ENCODE data around the gene AIFM3. TPM values are rescaled to one million over a fixed set of nuclear protein-coding genes. Genes with fewer than 3 reads are reported as not detected.

Gene AIFM3
- total and polyA plus RNA-seq, 11 donors = 0.25 to 3.0 (median 0.49) TPM; not detected in 2

DNA sequence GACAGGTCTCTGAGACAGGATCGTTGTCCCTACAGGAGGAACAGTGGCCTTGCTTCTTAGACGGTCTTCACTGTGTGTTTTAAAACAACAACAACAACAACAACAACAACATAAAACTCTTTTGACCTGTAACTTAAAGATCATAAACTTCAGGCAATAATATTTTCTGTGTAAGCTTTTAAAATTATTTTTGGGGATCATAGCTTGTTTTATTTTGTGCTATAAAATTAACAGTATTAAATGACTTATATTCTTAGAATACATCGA is 13.8 kb upstream of the AIFM3 start:
- TF ChIP-seq CTCF (IDR thresholded peaks at IDR 0.05) = no peak
- TF ChIP-seq POLR2A (IDR thresholded peaks at IDR 0.05) = no peak
- intact Hi-C loops (cut with DNase I) = no loop called here
- no peaks in the 10 kb centered on the region for H3K27me3 ChIP-seq
- peaks cover 0 to 59% (median 40%) of the 10 kb centered on the region in 9 donors for H3K36me3 ChIP-seq
- no peak for DNase-seq
- H3K4me3 ChIP-seq = no peak overlapping the region
- no peaks in the 10 kb centered on the region for H3K9me3 ChIP-seq
- 71 to 84% (median 80%) methylated on average over 3 of the region's 3 CpGs for WGBS, 4 donors
- no peak overlapping the region for H3K27ac ChIP-seq
- peaks cover 0 to 24% (median 8%) of the 10 kb centered on the region in 12 donors for H3K4me1 ChIP-seq
- ATAC-seq = no peak

DNA sequence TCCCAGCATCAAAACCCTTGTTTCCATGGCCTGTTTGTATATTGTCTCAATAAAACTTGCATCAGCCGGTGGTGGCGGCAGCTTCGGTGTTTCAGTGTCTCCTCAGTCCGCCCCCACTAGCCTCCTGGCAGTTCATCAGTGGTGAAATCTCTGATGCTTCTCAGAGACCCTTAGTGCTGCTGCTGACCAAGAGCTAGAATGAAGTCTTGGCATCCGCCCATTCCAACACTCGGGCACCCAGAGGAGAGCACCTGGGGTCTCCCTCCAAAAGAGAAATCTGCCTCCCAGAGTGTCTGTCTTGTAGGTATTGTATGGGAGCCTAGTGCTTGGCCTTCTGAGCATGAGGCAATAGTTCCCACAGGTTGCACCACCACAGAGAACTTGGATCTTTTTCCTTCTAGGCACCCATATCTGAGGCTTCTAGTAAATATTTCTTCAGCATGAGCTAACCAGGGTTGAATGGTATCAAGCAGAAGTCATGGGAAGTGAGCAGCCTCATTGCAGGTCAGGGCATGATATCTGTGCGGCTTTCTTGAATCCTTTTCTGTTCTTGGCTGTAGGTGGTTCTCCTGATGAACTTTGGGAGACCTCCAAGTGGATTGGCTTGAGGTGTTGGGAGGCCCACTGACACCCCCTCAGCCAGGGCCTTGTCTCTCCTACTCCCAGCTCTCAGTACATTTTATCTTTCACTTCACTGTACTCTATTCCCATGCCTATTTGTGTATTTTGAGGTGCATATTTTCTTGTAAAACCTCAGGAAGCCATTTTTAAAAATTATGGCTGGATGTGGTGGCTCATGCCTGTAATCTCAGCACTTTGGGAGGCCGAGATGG is 13.2 kb upstream of the AIFM3 start:
- no peak overlapping the region for H3K4me3 ChIP-seq
- WGBS, 4 donors = 88 to 93% (median 91%) methylated on average over 8 of the region's 8 CpGs
- no peak overlapping the region for H3K27ac ChIP-seq
- H3K9me3 ChIP-seq = no peaks in the 10 kb centered on the region
- TF ChIP-seq POLR2A (IDR thresholded peaks at IDR 0.05) = no peak
- TF ChIP-seq CTCF (IDR thresholded peaks at IDR 0.05) = no peak
- H3K27me3 ChIP-seq = no peaks in the 10 kb centered on the region
- H3K36me3 ChIP-seq = peaks cover 0 to 54% (median 40%) of the 10 kb centered on the region in 9 donors
- peaks cover 0 to 23% (median 9%) of the 10 kb centered on the region in 12 donors for H3K4me1 ChIP-seq
- ATAC-seq (no peak), DNase-seq (no peak)
- intact Hi-C loops (cut with DNase I) = no loop called here

GRCh38 chr22:20955548-20955947 is 11.5 kb upstream of the AIFM3 start:
- 75 to 93% (median 87%) methylated on average over 7 of the region's 7 CpGs for WGBS, 4 donors
- Histone ChIP-seq H3K9me3 (no peaks in the 10 kb centered on the region), H3K4me1 (peaks cover 0 to 23% (median 8%) of the 10 kb centered on the region in 12 donors), H3K27me3 (no peaks in the 10 kb centered on the region), H3K36me3 (peaks cover 0 to 40% (median 32%) of the 10 kb centered on the region in 9 donors), H3K4me3 (no peak overlapping the region), H3K27ac (no peak overlapping the region)
- no peak for ATAC-seq
- intact Hi-C loops (cut with DNase I) = no loop called here
- no peak for DNase-seq
- TF ChIP-seq CTCF (IDR thresholded peaks at IDR 0.05) (no peak), POLR2A (IDR thresholded peaks at IDR 0.05) (no peak)

DNA sequence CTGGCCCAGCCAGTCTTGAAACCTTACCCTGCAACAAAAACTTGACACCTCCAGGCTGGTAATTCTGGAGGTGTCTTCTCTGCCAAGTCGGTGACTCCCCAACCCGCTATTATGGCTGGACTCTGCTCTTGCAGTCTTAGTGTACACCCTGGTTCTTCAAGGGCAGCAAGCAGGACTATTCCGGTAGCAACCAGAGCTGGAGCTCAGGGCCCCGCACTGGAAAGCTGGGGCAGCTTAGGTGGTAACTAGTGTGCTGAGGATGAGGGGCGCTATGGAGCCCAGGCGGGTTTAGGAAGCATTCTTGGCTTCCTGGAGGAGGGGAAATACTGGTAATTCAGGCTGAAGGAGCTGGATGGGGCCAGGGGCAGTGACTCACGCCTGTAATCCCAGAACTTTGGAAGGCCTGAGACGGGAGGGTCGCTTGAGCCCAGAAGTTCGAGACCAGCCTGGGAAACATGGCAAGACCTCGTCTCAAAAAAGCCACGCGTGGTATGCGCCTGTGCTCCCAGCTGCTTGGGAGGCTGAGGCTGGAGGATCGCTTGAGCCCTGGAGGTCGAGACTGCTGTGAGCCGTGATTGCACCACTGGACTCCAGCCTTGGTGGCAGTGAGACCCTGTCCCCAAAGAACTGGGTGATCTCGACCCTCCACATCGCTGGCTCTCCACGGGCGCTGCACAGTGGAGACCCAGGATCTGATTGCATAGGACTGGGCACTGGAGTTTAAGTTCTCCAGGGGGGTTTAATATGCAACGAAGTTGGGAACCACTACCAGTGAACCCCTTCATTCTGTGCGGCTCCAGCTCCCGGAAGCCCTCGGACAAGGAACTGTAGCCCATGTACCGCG is 10.6 kb upstream of the AIFM3 start:
- peak in 1 of 4 donors; percentile 5 for ATAC-seq
- H3K9me3 ChIP-seq = no peaks in the 10 kb centered on the region
- H3K27me3 ChIP-seq = no peaks in the 10 kb centered on the region
- H3K4me1 ChIP-seq = peaks cover 0 to 23% (median 8%) of the 10 kb centered on the region in 12 donors
- peaks cover 0 to 30% (median 23%) of the 10 kb centered on the region in 9 donors for H3K36me3 ChIP-seq
- intact Hi-C loops (cut with DNase I) = no loop called here
- WGBS, 4 donors = 56 to 60% (median 58%) methylated on average over 21 to 27 of the region's 27 CpGs
- TF ChIP-seq CTCF (IDR thresholded peaks at IDR 0.05) = no peak
- H3K27ac ChIP-seq = peak overlapping the region in 5 of 12 donors; percentile 29 to 75 (median 53)
- H3K4me3 ChIP-seq = peak overlapping the region; percentile 33 to 85 (median 62)
- peak in 1 of 5 donors; percentile 46 for DNase-seq
